A549 (cell line): ENCODE measurements around the gene MRPL47. TPM values are rescaled to one million over a fixed set of nuclear protein-coding genes. Genes with fewer than 3 reads are reported as not detected.

Experiments used
- ATAC-seq, 2 experiments: fragments of 200-7000 bp in 1 of 2; fragments of >200 bp in 1 of 2; cut with Nextera tagmentation in 1 of 2; cut with Tn5 transposase in 1 of 2; 3 replicates each; pipeline versions ENCODE4 v1.8.0 to v1.9.1; 2018 to 2020; ENCODE audit warnings: mild to moderate bottlenecking in 1 of 2, moderate library complexity in 1 of 2
- CTCF ChIA-PET: fragments of 300-600 bp; sonication (Branson Sonifier 250); formaldehyde crosslinking; extraction: SDS; loops from one replicate; lab custom pipeline; 2021; ENCODE audit warnings: antibody characterized with exemption, inconsistent platforms; lab: Yijun Ruan, JAX
- POLR2A ChIA-PET: fragments of 350-600 bp; formaldehyde crosslinking; extraction: SDS; loops from one replicate; lab custom pipeline; 2021; ENCODE audit warnings: antibody characterized with exemption, inconsistent platforms; lab: Yijun Ruan, JAX
- DNase-seq, 2 experiments: peaks; one replicate each; pipeline versions ENCODE4 v3.0.0 to v3.0.0-alpha.2; 2011 to 2016; ENCODE audit warnings: low read depth in 1 of 2, low spot score in 1 of 2
- FAIRE-seq: peaks from 2 replicates; lab custom pipeline; 2011; peaks lifted over from hg19 to GRCh38; lab: Jason Lieb, UNC
- H3K27ac ChIP-seq, 2 experiments: fragments of >200 bp; sonication (Bioruptor Twin); formaldehyde crosslinking; 3 replicates each; pipeline ENCODE4 v1.5.1; 2016 to 2017
- H3K4me1 ChIP-seq: fragments of >200 bp; sonication (Bioruptor Twin); formaldehyde crosslinking; 3 replicates; pipeline ENCODE4 v1.6.1; 2016
- H3K4me2 ChIP-seq: fragments of >200 bp; sonication (Bioruptor Twin); formaldehyde crosslinking; 3 replicates; pipeline ENCODE4 v1.6.1; 2016
- H3K4me3 ChIP-seq: fragments of >200 bp; sonication (Bioruptor Twin); formaldehyde crosslinking; 3 replicates; pipeline ENCODE4 v1.5.1; 2016
- H3K9me3 ChIP-seq: fragments of >200 bp; sonication (Bioruptor Twin); formaldehyde crosslinking; 3 replicates; pipeline ENCODE4 v1.6.1; 2016
- CBX2 ChIP-seq: fragments of 200-600 bp; sonication (generic); IDR thresholded peaks from 2 replicates; pipeline ENCODE4 v1.6.1; 2016; ENCODE audit warnings: low read depth, mild to moderate bottlenecking, borderline replicate concordance
- CBX8 ChIP-seq: fragments of 200-600 bp; sonication (generic); IDR thresholded peaks from 2 replicates; pipeline ENCODE4 v1.6.1; 2016
- CTCF ChIP-seq: fragments of >200 bp; sonication (Bioruptor Twin); formaldehyde crosslinking; IDR thresholded peaks from 3 replicates; pipeline ENCODE4 v1.5.1; 2016
- E2F6 ChIP-seq: IDR thresholded peaks from 2 replicates; pipeline ENCODE4 v1.6.1; 2012; ENCODE audit warnings: low read depth, borderline replicate concordance
- EHF ChIP-seq: fragments of 250-450 bp; sonication (Bioruptor Pico); IDR thresholded peaks from 2 replicates; pipeline ENCODE4 v1.5.0; 2020; ENCODE audit warnings: mild to moderate bottlenecking
- ELK1 ChIP-seq: fragments of 150-350 bp; IDR thresholded peaks from 2 replicates; pipeline ENCODE4 v1.6.1; 2014; ENCODE audit warnings: low read depth, mild to moderate bottlenecking, low read length
- EP300 ChIP-seq, 2 experiments: fragments of >200 bp; sonication (Bioruptor Twin); formaldehyde crosslinking; IDR thresholded peaks; 2 replicates in 1 of 2; 3 replicates in 1 of 2; pipeline ENCODE4 v1.6.1; 2016 to 2017
- FOXS1 ChIP-seq: fragments of 250-450 bp; sonication (Bioruptor Pico); IDR thresholded peaks from 2 replicates; pipeline ENCODE4 v1.5.0; 2020; ENCODE audit warnings: mild to moderate bottlenecking, moderate library complexity
- GATA3 ChIP-seq: IDR thresholded peaks from 2 replicates; pipeline ENCODE4 v1.6.1; 2012; ENCODE audit warnings: borderline replicate concordance
- HDAC2 ChIP-seq: fragments of 200-600 bp; sonication (generic); IDR thresholded peaks from 2 replicates; pipeline ENCODE4 v1.6.1; 2016
- HMGXB4 ChIP-seq: fragments of 250-450 bp; sonication (Bioruptor Pico); IDR thresholded peaks from 2 replicates; pipeline ENCODE4 v1.5.0; 2021; ENCODE audit warnings: mild to moderate bottlenecking, moderate library complexity, borderline replicate concordance
- HOXA7 ChIP-seq: fragments of 250-450 bp; sonication (Bioruptor Pico); IDR thresholded peaks from 2 replicates; pipeline ENCODE4 v1.5.0; 2020; ENCODE audit warnings: mild to moderate bottlenecking, moderate library complexity
- HOXB13 ChIP-seq: fragments of 250-450 bp; sonication (Bioruptor Pico); IDR thresholded peaks from 2 replicates; pipeline ENCODE4 v1.5.0; 2020; ENCODE audit warnings: low read depth, mild to moderate bottlenecking, moderate library complexity
- JUNB ChIP-seq: fragments of >200 bp; sonication (Bioruptor Twin); formaldehyde crosslinking; IDR thresholded peaks from 2 replicates; pipeline ENCODE4 v1.6.1; 2016
- MAX ChIP-seq: IDR thresholded peaks from 2 replicates; pipeline ENCODE4 v1.6.1; 2012
- MAZ ChIP-seq: fragments of 150-350 bp; IDR thresholded peaks from 2 replicates; pipeline ENCODE4 v1.6.1; 2014; ENCODE audit warnings: antibody characterized with exemption, low read depth, low read length, borderline replicate concordance
- MYC ChIP-seq: IDR thresholded peaks from 2 replicates; pipeline ENCODE4 v1.6.1; 2012; ENCODE audit warnings: mild to moderate bottlenecking, inconsistent platforms, low read length, improper control_type of control experiment, borderline replicate concordance
- PBX3 ChIP-seq: IDR thresholded peaks from 2 replicates; pipeline ENCODE4 v1.6.1; 2012
- POLR2AphosphoS2 ChIP-seq: conservative IDR thresholded peaks from 2 replicates; pipeline ENCODE4 v1.6.1; 2012; ENCODE audit warnings: low read length, improper control_type of control experiment, inconsistent platforms
- RCOR1 ChIP-seq: fragments of 150-350 bp; IDR thresholded peaks from 2 replicates; pipeline ENCODE4 v1.6.1; 2014; ENCODE audit warnings: antibody characterized with exemption, low read length, low read depth
- RFX5 ChIP-seq: fragments of 450-650 bp; IDR thresholded peaks from 2 replicates; pipeline ENCODE4 v1.7.1; 2014; ENCODE audit warnings: antibody characterized with exemption, mild to moderate bottlenecking, moderate library complexity
- RNF2 ChIP-seq: fragments of 200-600 bp; sonication (generic); IDR thresholded peaks from 2 replicates; pipeline ENCODE4 v1.6.1; 2016; ENCODE audit warnings: low read depth, mild to moderate bottlenecking, antibody characterized with exemption, moderate library complexity, borderline replicate concordance
- SMC3 ChIP-seq: fragments of >200 bp; sonication (Bioruptor Twin); formaldehyde crosslinking; IDR thresholded peaks from 3 replicates; pipeline ENCODE4 v1.6.1; 2018; ENCODE audit warnings: inconsistent platforms
- ZFP36 ChIP-seq: fragments of 450-650 bp; IDR thresholded peaks from 2 replicates; pipeline ENCODE4 v1.6.1; 2014; ENCODE audit warnings: borderline replicate concordance; ENCODE audit not compliant: partially characterized antibody
- WGBS: methylation state at CpG from one replicate; pipeline ENCODE4 v1.1.6; 2017; ENCODE audit errors: missing lambda C conversion rate; 5-methylcytosine and 5-hydroxymethylcytosine counted together
- polyA plus RNA-seq, 4 experiments: library from polyadenylated mRNA; depleted of rRNA in 3 of 4; stranded (reverse); fragments of >200 nt; fragmentation: RNase III in 1 of 4; extraction: RNeasy Plus Mini Kit Qiagen cat#74134 plus additional on column Dnase treatment in 1 of 4; gene quantifications; 2 replicates in 3 of 4; 3 replicates in 1 of 4; pipeline ENCODE4 v1.2.3, GENCODE V29; 2011 to 2017

MRPL47 gene
- polyA plus RNA-seq, 2 of the 4 experiments (the other 2 are of a cell fraction), result 49.2 to 79.8 TPM

- no peak overlapping the region for H3K4me3 ChIP-seq
- DNase-seq (no peak), ATAC-seq (no peak), FAIRE-seq (no peak)
- TF ChIP-seq SMC3, result no peak
- TF ChIP-seq JUNB, result no peak
- TF ChIP-seq CBX2, result no peak
- TF ChIP-seq PBX3, result no peak
- no peak for TF ChIP-seq FOXS1 (CRISPR knock-in tag)
- no peak for TF ChIP-seq RCOR1
- TF ChIP-seq CTCF, result no peak
- TF ChIP-seq MAX, result no peak
- TF ChIP-seq, all 56 proteins: peak for 0
- ChIA-PET CTCF (interaction anchor here (0.6 kb wide), 2 partner anchors 36 to 340 kb away, joined by 3 read pairs; no protein-coding TSS in a partner anchor), POLR2A (interaction anchor here (0.6 kb wide), 1 partner anchor 60 kb away, joined by 9 read pairs; no protein-coding TSS in a partner anchor)
- H3K27ac ChIP-seq, result no peak overlapping the region
- no peaks in the 10 kb centered on the region for H3K9me3 ChIP-seq
- H3K4me1 ChIP-seq, result no peaks in the 10 kb centered on the region
- H3K4me2 ChIP-seq, result no peak overlapping the region
These were observed 15.3 kb downstream of the MRPL47 start for GRCh38 chr3:179589143-179589542.

GRCh38 chr3:179580992-179581391 lies 23.4 kb downstream of the MRPL47 start:
- ATAC-seq, result no peak
- 95% methylated on average over 1 of the region's 1 CpG for WGBS
- H3K4me3 ChIP-seq, result no peak overlapping the region
- no peaks in the 10 kb centered on the region for H3K9me3 ChIP-seq
- ChIA-PET CTCF (no interaction called here), POLR2A (interaction anchor here (0.7 kb wide), 1 partner anchor 24 kb away, joined by 3 read pairs; the partner anchor contains the start of gene NDUFB5)
- no peak overlapping the region for H3K27ac ChIP-seq
- no peak for FAIRE-seq
- no peak overlapping the region for H3K4me2 ChIP-seq
- DNase-seq, result no peak
- H3K4me1 ChIP-seq, result no peaks in the 10 kb centered on the region
- TF ChIP-seq HOXA7 (CRISPR knock-in tag) (no peak), RCOR1 (no peak), E2F6 (no peak), ZFP36 (no peak), EHF (no peak), HOXB13 (no peak), ELK1 (no peak), MAZ (no peak), MYC (no peak), RFX5 (no peak), HDAC2 (no peak), EP300 (IDR thresholded peaks at IDR 0.05) (no peak), CBX8 (no peak), RNF2 (no peak), POLR2AphosphoS2 (no peak), HMGXB4 (CRISPR knock-in tag) (no peak), GATA3 (no peak)
